ENCODE results near the gene POU6F2. TPM values are rescaled to one million over a fixed set of nuclear protein-coding genes. Genes with fewer than 3 reads are reported as not detected.

The POU6F2 gene
- total and polyA plus RNA-seq, 8 donors = 0.37 TPM; not detected in 7

GRCh38 chr7:39272111-39272510 lies 294.4 kb downstream of the POU6F2 start:
- DNase-seq = no peak
- 55 to 74% (median 68%) methylated on average over 1 of the region's 1 CpG for WGBS, 5 donors
- Histone ChIP-seq H3K4me3 (no peak overlapping the region), H3K27me3 (peaks cover 0 to 3% (median 0%) of the 10 kb centered on the region in 3 donors), H3K36me3 (no peaks in the 10 kb centered on the region), H3K9me3 (no peaks in the 10 kb centered on the region), H3K4me1 (peaks cover 0 to 9% (median 2%) of the 10 kb centered on the region in 4 donors), H3K27ac (no peak overlapping the region)
- intact Hi-C loops (cut with DNase I; ENCODE audit: low total_unique reads) = no loop called here
- TF ChIP-seq EP300 (IDR thresholded peaks at IDR 0.05) = no peak
- no peak for TF ChIP-seq POLR2A (IDR thresholded peaks at IDR 0.05)
- no peak for TF ChIP-seq CTCF (IDR thresholded peaks at IDR 0.05)
- TF ChIP-seq POLR2AphosphoS5 (IDR thresholded peaks at IDR 0.05) = no peak

GRCh38 chr7:39272691-39273090 lies 295.0 kb downstream of the POU6F2 start:
- Histone ChIP-seq H3K4me1 (peaks cover 0 to 9% (median 2%) of the 10 kb centered on the region in 4 donors), H3K4me3 (no peak overlapping the region), H3K27me3 (peaks cover 0 to 3% (median 0%) of the 10 kb centered on the region in 3 donors), H3K36me3 (no peaks in the 10 kb centered on the region), H3K9me3 (no peaks in the 10 kb centered on the region), H3K27ac (no peak overlapping the region)
- DNase-seq = no peak
- TF ChIP-seq POLR2AphosphoS5 (IDR thresholded peaks at IDR 0.05) (no peak), CTCF (IDR thresholded peaks at IDR 0.05) (no peak), POLR2A (IDR thresholded peaks at IDR 0.05) (no peak), EP300 (IDR thresholded peaks at IDR 0.05) (no peak)
- intact Hi-C loops (cut with DNase I; ENCODE audit: low total_unique reads) = no loop called here

- no peak for DNase-seq
- Histone ChIP-seq H3K4me1 (no peaks in the 10 kb centered on the region), H3K9me3 (no peaks in the 10 kb centered on the region), H3K4me3 (no peak overlapping the region), H3K36me3 (no peaks in the 10 kb centered on the region), H3K27me3 (no peaks in the 10 kb centered on the region), H3K27ac (no peak overlapping the region)
- intact Hi-C loops (cut with DNase I; ENCODE audit: low total_unique reads) = no loop called here
- WGBS, 5 donors = 0 to 38% (median 0%) methylated on average over 1 of the region's 1 CpG
- TF ChIP-seq POLR2A (IDR thresholded peaks at IDR 0.05) (no peak), EP300 (IDR thresholded peaks at IDR 0.05) (no peak), CTCF (IDR thresholded peaks at IDR 0.05) (no peak), POLR2AphosphoS5 (IDR thresholded peaks at IDR 0.05) (no peak)
Observed at GRCh38 chr7:39280337-39280736, 302.6 kb downstream of the POU6F2 start.

GRCh38 chr7:39285256-39285655 lies 307.5 kb downstream of the POU6F2 start:
- TF ChIP-seq CTCF (IDR thresholded peaks at IDR 0.05) (no peak), EP300 (IDR thresholded peaks at IDR 0.05) (no peak), POLR2AphosphoS5 (IDR thresholded peaks at IDR 0.05) (no peak), POLR2A (IDR thresholded peaks at IDR 0.05) (no peak)
- intact Hi-C loops (cut with DNase I; ENCODE audit: low total_unique reads) = no loop called here
- no peak overlapping the region for H3K27ac ChIP-seq

More at GRCh38 chr7:39285256-39285655, 307.5 kb downstream of the POU6F2 start:
- no peaks in the 10 kb centered on the region for H3K36me3 ChIP-seq
- no peaks in the 10 kb centered on the region for H3K27me3 ChIP-seq
- H3K9me3 ChIP-seq = no peaks in the 10 kb centered on the region
- no peaks in the 10 kb centered on the region for H3K4me1 ChIP-seq
- no peak overlapping the region for H3K4me3 ChIP-seq
- DNase-seq = no peak
- 43 to 80% (median 65%) methylated on average over 2 of the region's 2 CpGs for WGBS, 5 donors
